K562 (cell line): ENCODE data around the gene SPATA13. TPM values are rescaled to one million over a fixed set of nuclear protein-coding genes. Genes with fewer than 3 reads are reported as not detected.

Experiments used
- ATAC-seq: fragments of 200-7000 bp; cut with Tn5 transposase; 3 replicates; pipeline ENCODE4 v1.9.1; 2020; ENCODE audit warnings: moderate library complexity
- BruUV-seq: library from RNA; stranded (reverse); fragments of 400-500 nt; replicated peaks from 2 replicates; lab custom pipeline; 2021; lab: Mats Ljungman, UMichigan
- CTCF ChIA-PET: fragments of 300-600 bp; formaldehyde crosslinking; extraction: SDS; loops from one replicate; lab custom pipeline; 2021; ENCODE audit warnings: low intra/inter-chr PET ratio; lab: Yijun Ruan, JAX
- POLR2A ChIA-PET: fragments of 300-600, 350-650 bp; sonication (Branson Sonifier 250); formaldehyde crosslinking; extraction: SDS; loops from one replicate; lab custom pipeline; 2021; ENCODE audit warnings: antibody characterized with exemption, inconsistent platforms; lab: Yijun Ruan, JAX
- DNase-seq, 4 experiments: peaks; one replicate each; pipeline versions ENCODE4 v3.0.0 to v3.0.0-alpha.2; 2011 to 2018; ENCODE audit warnings: low spot score in 3 of 4, mixed read lengths in 3 of 4; ENCODE audit errors: extremely low read depth in 1 of 4
- FAIRE-seq: peaks from 2 replicates; lab custom pipeline; 2011; peaks lifted over from hg19 to GRCh38; lab: Jason Lieb, UNC
- H2AFZ ChIP-seq: 2 replicates; pipeline ENCODE4 v1.6.0; 2011; ENCODE audit warnings: low read depth, low read length, control low read depth, inconsistent platforms
- H3K27ac ChIP-seq: fragments of 200-600 bp; 3 replicates; pipeline ENCODE4 v1.8.0; 2011; ENCODE audit warnings: low read depth, mild to moderate bottlenecking, control low read depth, inconsistent platforms, low read length, moderate library complexity, mixed read lengths; ENCODE audit errors: extremely low read depth
- H3K27me3 ChIP-seq, 2 experiments: fragments of 300-600 bp in 1 of 2; 2 replicates in 1 of 2; 3 replicates in 1 of 2; pipeline versions ENCODE4 v1.6.0 to v1.8.0; 2011; ENCODE audit warnings: inconsistent platforms in 2 of 2, low read length in 2 of 2, mild to moderate bottlenecking in 1 of 2, mixed read lengths in 1 of 2, moderate library complexity in 1 of 2; ENCODE audit not compliant: control insufficient read depth in 2 of 2, insufficient read depth in 2 of 2
- H3K36me3 ChIP-seq: fragments of 300-600 bp; 3 replicates; pipeline ENCODE4 v1.8.0; 2011; ENCODE audit warnings: mild to moderate bottlenecking, low read length, inconsistent platforms; ENCODE audit not compliant: control insufficient read depth, insufficient read depth
- H3K4me1 ChIP-seq, 2 experiments: fragments of 200-600 bp in 1 of 2; replicated peaks in 1 of 2; 2 replicates in 1 of 2; 3 replicates in 1 of 2; pipeline versions ENCODE4 v1.5.1 to v1.8.0; 2011; ENCODE audit warnings: inconsistent platforms in 2 of 2, low read length in 2 of 2, mild to moderate bottlenecking in 1 of 2, mixed read lengths in 1 of 2, moderate library complexity in 1 of 2; ENCODE audit not compliant: control insufficient read depth in 2 of 2, insufficient read depth in 2 of 2
- H3K4me2 ChIP-seq: 2 replicates; pipeline ENCODE4 v1.6.1; 2011; ENCODE audit warnings: low read length, control low read depth, inconsistent platforms, mixed read lengths; ENCODE audit not compliant: insufficient read depth
- H3K4me3 ChIP-seq: fragments of 200-600 bp; sonication (generic), shearing (Covaris generic); 2 replicates; pipeline ENCODE4 v1.5.1; 2016; ENCODE audit warnings: control low read depth, inconsistent platforms
- H3K79me2 ChIP-seq: fragments of 200-600 bp; 3 replicates; pipeline ENCODE4 v1.8.0; 2011; ENCODE audit warnings: low read length, inconsistent platforms; ENCODE audit not compliant: control insufficient read depth, insufficient read depth
- H3K9ac ChIP-seq, 2 experiments: 2 replicates each; pipeline versions ENCODE4 v1.6.0 to v1.6.1; 2011; ENCODE audit warnings: low read depth in 2 of 2, low read length in 2 of 2, control low read depth in 1 of 2, inconsistent platforms in 1 of 2, mild to moderate bottlenecking in 1 of 2, mixed read lengths in 1 of 2; ENCODE audit not compliant: insufficient read depth in 1 of 2
- H3K9me1 ChIP-seq: one replicate; pipeline ENCODE4 v1.6.0; 2011; ENCODE audit warnings: inconsistent platforms, mild to moderate bottlenecking, low read length, moderate library complexity; ENCODE audit not compliant: control insufficient read depth, insufficient read depth
- H3K9me3 ChIP-seq: replicated peaks from 2 replicates; pipeline ENCODE4 v1.5.1; 2011; ENCODE audit warnings: low read depth, low read length, inconsistent platforms; ENCODE audit not compliant: control insufficient read depth, insufficient read depth
- H4K20me1 ChIP-seq: replicated peaks from 2 replicates; pipeline ENCODE4 v1.6.1; 2011; ENCODE audit warnings: low read length, inconsistent platforms, mixed read lengths; ENCODE audit not compliant: control insufficient read depth, insufficient read depth
- TSC22D4 ChIP-seq: fragments of 450-650 bp; IDR thresholded peaks from 2 replicates; pipeline ENCODE4 v1.6.1; 2016; ENCODE audit warnings: missing genetic modification characterization, missing biosample characterization, control low read depth
- WGBS: fragments of 100-300 bp; shearing (Covaris generic); methylation state at CpG from one replicate; pipeline ENCODE4 v1.1.6; 2016; ENCODE audit warnings: low coverage, mixed read lengths; ENCODE audit not compliant: insufficient coverage; ENCODE audit errors: missing lambda C conversion rate; 5-methylcytosine and 5-hydroxymethylcytosine counted together
- in situ Hi-C: fragments of 300-500 bp; cut with MboI; formaldehyde crosslinking; loops from 4 replicates; pipeline ENCODE4 v1.15.0; 2018; ENCODE audit warnings: inconsistent platforms, mixed read lengths
- intact Hi-C: fragments of 100-400 bp; cut with micrococcal nuclease; formaldehyde crosslinking; loops from 2 replicates; pipeline ENCODE4 v1.14.2; 2022
- microRNA counts: library from miRNA; unstranded; fragments of <30 nt; microRNA quantifications from one replicate; lab custom pipeline; 2016
- microRNA-seq: library from miRNA; unstranded; fragments of <30 nt; microRNA quantifications from one replicate; pipeline ENCODE4, GENCODE V29; 2018; ENCODE audit warnings: borderline microRNAs expressed
- polyA plus RNA-seq, 8 experiments: library from polyadenylated mRNA; depleted of rRNA in 4 of 8; stranded (reverse) in 5 of 8; unstranded in 3 of 8; fragments of >200 nt; fragmentation: Nextera tagmentation in 2 of 8; fragmentation: Illumina TruSeq in 1 of 8; extraction: Ambion mirVana in 2 of 8; extraction: Trizol in 1 of 8; gene quantifications; 2 replicates each; pipeline versions ENCODE4 v1.2.1 to v1.2.3, GENCODE V29; 2011 to 2014; ENCODE audit warnings: inconsistent platforms in 1 of 8, missing spikeins in 1 of 8
- small RNA-seq: library from RNA; depleted of rRNA; stranded (forward); fragments of <200 nt; gene quantifications from one replicate; pipeline ENCODE3, GENCODE V24; 2014
- total RNA-seq, 7 experiments: library from RNA; depleted of rRNA in 6 of 7; stranded (reverse); fragments of >200 nt in 6 of 7; fragmentation: Illumina TruSeq in 2 of 7; extraction: Trizol in 2 of 7; gene quantifications; 2 replicates each; pipeline versions ENCODE4 v1.2.1 to v1.2.3, GENCODE V29; 2011 to 2021; ENCODE audit warnings: low replicate concordance in 1 of 7

The SPATA13 gene
- total and polyA plus RNA-seq, 9 of the 15 experiments (the other 6 are each of a cell fraction or from before 2014, with no cell fraction given): 0.08 to 0.99 (median 0.21) TPM; not detected in 2

DNA sequence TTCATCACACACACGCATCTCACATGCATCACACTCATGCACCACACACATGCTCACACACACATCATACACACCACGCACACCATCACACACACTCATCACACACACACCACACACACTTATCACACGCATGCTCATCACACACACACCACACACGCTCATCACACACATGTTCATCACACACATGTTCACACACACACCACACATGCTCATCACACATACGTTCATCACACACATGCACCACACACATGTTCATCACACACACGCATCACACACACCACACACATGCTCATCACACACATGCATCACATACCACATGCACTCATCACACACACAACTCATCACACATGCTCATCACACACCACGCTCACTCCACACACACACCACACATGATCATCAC is 195.8 kb downstream of the SPATA13 start:
- in situ Hi-C loops (loop anchor here (10.0 kb wide), 1 partner anchor 1421 kb away; no protein-coding TSS in a partner anchor), intact Hi-C loops (no loop called here)
- peaks cover 0 to 3% of the 10 kb centered on the region in 2 experiments; a peak in 1 of 5 replicates for H3K27me3 ChIP-seq
- no peaks in the 10 kb centered on the region for H3K9me1 ChIP-seq
- H3K79me2 ChIP-seq: no peaks in the 10 kb centered on the region
- no TSS peak for BruUV-seq
- no peaks in the 10 kb centered on the region; the same call in 1 of the 2 replicates for H3K9me3 ChIP-seq
- H3K27ac ChIP-seq: no peak overlapping the region
- H3K36me3 ChIP-seq: no peaks in the 10 kb centered on the region
- ChIA-PET POLR2A (no interaction called here), CTCF (no interaction called here)
- H3K9ac ChIP-seq: no peak overlapping the region
- ATAC-seq (no peak), DNase-seq (no peak), FAIRE-seq (no peak)
- no peak overlapping the region for H3K4me3 ChIP-seq
- no peaks in the 10 kb centered on the region for H4K20me1 ChIP-seq
- no peak overlapping the region for H2AFZ ChIP-seq
- no peaks in the 10 kb centered on the region for H3K4me1 ChIP-seq
- no peak for TF ChIP-seq TSC22D4 (tag)
- H3K4me2 ChIP-seq: no peak overlapping the region
- WGBS: 5% methylated on average over 4 of the region's 7 CpGs

MicroRNAs within 50 kb of the gene (microRNA counts, 767-probe panel; counts per million panel counts)
- microRNA hsa-miR-2276 (lab: Ali Mortazavi, UCI): not detected

Small RNA genes lying within 50 kb of the gene (microRNA-seq; reads per million reads assigned to microRNA genes)
- not detected for gene MIR2276

Small RNA genes lying within 50 kb of the gene (small RNA-seq; reads per million reads assigned to genes)
- not detected for gene MIR2276

Other genes starting within 250 kb of the SPATA13 start
- gene C1QTNF9, start 148.9 kb downstream of the SPATA13 start, total RNA-seq (2014; rRNA removed): not detected in 2 replicates
- gene C1QTNF9, start 148.9 kb downstream of the SPATA13 start, total RNA-seq (2014; rRNA removed; fragmentation: Illumina TruSeq; extraction: Trizol): not detected in 2 replicates
- gene C1QTNF9, start 148.9 kb downstream of the SPATA13 start, total RNA-seq (2015; rRNA removed; fragmentation: Illumina TruSeq; extraction: Trizol): not detected in 2 replicates
- not detected in 2 replicates for gene C1QTNF9, start 148.9 kb downstream of the SPATA13 start, total RNA-seq (2021)
- gene C1QTNF9, start 148.9 kb downstream of the SPATA13 start, polyA plus RNA-seq (2011; rRNA removed): not detected in 2 replicates
- not detected in 2 replicates for gene C1QTNF9, start 148.9 kb downstream of the SPATA13 start, polyA plus RNA-seq (2014; fragmentation: Illumina TruSeq; extraction: Trizol)
- gene C1QTNF9, start 148.9 kb downstream of the SPATA13 start, polyA plus RNA-seq (2014; fragmentation: Nextera tagmentation; extraction: Ambion mirVana): not detected
- not detected in 2 replicates for gene C1QTNF9, start 148.9 kb downstream of the SPATA13 start, polyA plus RNA-seq (2014; rRNA removed)